GM19025 (cell line): ENCODE measurements around the gene PCDH1.
"Not testable (repeated sequence)": the region's sequence is repeated elsewhere in the genome, so short reads cannot be mapped to it uniquely, and the experiment has no call there.

Source experiments
- ATAC-seq: cut with Tn5 transposase; IDR thresholded peaks from one replicate; pipeline ENCODE4 v1.9.1; 2021; ENCODE audit warnings: mild to moderate bottlenecking, low read depth, moderate library complexity; ENCODE audit not compliant: unreplicated experiment

PCDH1 gene

DNA sequence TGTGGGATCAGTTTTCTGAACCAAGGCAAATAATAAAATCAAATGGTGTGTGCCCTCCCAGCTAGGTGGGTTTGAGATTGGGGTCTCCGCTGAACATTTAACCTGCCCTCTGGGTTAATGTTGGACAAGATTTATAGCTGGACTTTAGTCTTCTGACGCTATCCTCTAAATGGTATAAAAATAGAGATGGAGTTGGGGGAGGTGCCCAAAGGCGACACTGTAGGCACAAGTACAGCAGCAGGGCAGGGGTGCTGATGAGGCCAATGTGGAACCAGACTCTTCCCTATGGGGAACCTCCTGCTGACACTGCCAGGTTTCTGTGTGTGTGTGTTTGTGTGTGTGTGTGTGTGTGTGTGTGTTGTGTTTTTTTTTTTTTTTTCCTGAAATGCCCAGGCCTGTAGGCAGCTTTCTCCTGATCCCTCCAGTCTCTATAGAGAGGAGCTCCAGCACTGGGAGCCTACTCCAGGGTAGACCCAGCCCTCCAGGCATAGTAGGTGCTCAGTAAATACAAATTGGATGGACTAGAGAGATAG, 37.9 kb downstream of the PCDH1 start:
- no peak for ATAC-seq

DNA sequence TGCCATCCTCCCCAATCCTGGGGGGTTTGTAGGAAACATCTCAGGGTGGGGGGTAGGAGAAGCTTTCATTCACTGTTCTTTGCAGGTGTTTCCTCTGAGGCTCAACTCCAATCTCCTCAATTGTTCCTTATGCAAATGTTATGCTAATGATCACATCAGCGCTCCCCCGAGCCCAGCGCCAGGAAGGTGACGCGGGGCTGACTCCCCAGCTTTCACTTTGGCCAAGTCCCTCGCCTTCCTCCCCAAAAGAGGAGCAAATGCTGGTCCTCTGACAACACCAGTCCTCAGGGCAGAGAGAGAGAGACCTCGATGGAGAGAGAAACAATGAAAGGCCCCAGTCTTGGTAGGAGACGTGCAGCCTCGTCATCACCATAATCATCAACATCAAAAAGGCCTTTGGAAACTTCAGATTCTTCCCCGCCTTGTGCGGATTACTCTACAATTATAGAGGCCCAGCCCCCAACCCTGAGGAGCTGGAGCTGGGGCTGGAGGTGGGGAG, 39.1 kb downstream of the PCDH1 start:
- no peak for ATAC-seq

DNA sequence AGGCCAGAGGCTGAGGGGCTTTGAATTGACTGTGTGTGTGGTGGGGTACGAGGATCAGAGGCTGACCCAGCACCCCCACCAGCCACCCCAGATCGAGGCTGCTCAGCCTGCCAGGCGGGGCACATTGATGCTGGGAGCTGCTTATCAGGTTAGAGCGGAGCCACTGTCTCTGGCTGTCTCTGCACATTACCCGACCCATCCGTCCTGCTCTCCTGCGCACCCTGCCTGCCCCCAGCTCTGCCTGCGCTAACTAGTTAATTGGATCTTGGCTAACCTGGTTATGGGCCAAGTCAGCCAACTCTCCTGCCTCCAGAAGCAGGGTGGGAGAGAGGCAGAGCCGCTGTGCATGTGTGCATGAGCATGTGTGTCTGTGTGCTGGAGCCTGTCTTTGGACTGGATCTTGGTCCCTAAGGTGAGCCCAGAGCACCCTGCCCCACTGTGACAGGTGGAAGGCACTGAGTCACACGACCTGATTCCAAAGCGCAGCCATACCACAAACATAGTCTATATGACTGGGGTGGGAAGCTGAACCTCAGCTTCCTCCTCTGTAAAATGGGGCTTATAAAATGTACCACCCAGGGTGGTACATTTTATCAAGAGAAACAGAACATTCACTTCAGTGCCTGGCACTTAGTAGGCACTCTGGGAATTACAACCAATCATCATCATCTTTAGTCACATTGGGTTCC, 39.7 kb downstream of the PCDH1 start:
- no peak for ATAC-seq

DNA sequence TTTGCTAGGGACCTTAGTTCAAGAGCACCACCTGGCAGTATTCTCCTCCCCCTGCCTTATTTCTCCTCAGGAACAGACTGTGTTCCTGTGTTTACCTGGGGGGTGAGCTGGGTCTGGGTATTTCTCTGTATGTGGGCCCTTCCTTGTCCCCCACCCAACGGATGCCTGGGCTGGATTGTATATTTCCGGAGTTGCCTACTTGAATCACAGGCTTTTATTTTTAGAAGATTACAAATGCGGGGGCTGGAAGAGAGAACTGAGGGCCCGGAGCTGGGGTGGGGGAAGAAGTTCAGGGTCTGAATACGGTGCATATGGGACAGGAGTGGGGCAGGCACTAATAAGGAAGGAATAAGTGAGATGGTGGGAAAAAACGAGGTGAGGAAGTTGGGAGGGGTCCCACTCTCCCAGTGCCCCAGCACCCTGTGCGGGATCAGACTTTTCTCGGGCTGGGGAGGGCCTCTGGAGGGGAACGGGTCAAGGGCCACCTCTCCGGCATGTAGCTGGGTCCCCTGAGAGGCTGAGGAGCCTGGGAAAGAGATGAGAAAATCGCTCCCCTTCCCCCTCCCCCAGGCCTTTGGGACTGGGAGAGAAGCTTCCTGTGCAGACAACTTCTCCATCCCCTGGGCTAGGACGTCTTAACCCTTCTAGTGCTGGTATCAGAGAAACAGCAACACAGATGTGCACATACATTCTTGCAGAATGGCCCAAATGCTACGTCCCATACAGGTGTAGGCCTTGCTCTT, 42.1 kb downstream of the PCDH1 start:
- no peak for ATAC-seq

DNA sequence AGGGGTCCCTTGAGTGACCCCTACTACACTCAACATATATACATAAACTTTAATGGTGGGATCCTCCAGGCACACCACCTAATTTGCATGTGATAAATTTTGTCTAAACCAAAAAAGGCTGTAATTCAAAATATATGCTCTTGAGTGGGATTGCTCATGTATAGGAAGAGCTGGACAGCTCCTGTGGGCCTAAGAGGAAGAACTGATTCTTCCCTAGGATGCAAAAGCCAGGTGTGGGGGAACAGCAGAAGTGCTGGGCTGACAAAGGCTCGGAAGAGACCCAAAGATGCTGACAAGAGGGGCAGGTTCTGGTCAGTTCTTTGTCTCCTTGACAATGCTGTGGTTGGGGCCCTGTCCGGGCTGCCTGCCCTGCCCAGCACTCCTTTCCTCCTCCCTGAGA, 43.9 kb downstream of the PCDH1 start:
- ATAC-seq: no peak

DNA sequence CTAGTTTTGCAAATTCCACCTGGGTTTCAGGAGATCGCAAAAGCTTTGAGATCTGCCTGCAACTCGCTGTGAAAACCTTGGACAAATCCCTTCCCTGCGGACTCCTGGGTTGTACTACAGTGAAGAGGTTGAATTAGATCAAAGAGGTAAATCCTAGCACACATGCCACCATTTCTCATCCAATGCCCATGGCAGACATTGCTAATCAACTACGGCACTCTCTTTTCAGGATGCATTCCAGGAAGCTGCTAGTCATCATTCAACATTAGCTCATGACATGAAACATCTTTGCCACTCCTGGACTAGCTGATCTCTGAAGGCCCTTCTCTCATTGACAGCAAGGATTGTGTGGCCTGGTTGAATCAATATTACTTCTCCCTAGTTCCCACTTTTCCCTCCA, 46.1 kb downstream of the PCDH1 start:
- no peak for ATAC-seq

DNA sequence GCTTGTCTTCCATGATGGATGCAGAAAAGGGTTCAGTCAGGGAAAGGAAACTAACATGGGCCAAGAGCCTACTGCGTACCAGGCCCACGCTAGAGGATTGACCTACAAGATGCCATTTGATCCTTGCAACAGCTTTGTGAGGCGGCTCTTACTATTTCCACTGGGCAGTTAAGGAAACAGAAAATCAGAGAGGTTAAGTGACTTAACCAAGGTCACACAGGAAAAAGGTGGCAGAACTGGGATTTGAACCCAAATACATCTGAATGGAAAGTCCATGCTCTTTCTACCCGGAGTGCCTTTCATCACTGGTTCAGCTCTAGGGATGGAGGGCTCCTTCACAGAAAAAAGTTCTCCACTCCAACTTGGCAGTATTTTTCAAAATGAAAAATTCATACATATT, 50.0 kb downstream of the PCDH1 start:
- ATAC-seq: no peak

DNA sequence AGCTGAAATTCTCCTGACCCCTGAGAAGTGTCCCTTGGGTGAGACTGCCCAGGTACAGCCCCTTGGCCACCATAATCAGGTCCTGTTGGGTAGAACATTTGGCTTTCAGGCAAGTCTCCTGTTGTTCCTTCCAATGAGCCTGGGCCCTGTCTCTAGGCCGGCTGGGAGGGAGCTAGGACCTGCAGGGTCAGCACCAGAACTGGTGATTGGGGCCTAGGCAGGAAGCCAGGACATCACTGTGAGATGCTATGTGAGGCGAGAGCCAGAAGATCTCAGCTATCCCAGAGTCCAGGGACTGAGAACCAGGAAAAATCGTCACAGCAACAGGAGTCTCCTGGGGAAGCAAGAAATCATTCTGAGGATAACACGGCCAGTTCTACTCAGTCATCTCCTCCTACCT, 51.5 kb downstream of the PCDH1 start:
- no peak for ATAC-seq

DNA sequence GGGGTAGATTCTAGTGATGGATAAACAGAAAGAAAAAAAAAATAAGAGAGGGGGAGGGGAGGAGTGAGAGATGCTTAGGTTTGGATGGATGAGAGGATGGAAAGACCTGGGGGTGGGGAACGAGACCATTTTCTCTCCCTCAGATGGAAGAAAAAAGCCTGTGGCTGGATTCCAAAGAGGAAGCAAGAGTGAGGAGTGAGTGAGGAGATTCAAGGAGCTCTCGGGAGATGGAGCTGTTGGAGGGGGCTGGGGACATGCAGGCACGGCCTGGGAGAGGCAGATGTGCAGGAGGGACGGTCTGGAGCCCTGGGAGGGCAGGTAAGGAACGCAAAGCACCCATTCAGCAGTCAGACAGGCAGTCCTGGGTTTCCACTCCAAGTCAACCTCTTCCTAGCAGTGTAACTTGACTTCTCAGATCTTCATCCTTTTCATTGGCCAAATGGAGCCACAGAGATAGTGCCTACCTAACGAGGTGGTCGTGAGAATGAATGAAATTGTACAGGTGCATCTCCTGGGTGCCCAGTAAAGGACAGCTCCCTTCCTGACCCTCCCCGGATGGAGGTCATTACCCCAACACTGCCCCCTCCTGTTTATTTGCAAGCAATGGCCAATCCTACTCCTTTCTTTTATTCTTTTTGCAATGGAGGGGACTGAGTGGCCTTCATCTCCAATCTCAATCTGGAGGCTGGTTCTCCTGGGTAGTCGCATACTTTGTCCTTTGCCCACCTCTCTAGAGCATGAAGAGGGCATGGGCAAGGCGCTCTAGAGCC, 52.2 kb downstream of the PCDH1 start:
- ATAC-seq: no peak

DNA sequence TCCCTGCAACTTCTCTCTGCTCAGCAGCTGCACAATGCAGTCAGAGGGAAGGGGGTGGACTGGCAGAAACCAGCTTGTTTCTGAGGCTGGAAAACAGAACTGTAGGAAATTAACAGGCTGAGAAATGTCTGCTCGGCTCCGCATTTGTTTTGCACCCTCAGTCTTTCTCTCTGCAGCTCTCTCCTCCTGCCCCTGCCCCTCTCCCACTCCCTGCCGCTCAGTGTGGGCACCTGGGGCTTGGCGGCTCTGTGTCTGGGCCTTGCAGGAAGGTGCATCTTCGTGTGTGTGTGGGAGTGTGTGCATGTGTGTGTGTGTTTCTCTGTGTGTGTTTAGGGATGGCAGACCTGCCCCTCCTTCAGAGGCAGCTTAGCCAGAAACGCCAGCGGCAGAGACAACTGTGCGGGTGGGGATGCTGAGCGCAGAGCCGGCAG, 53.0 kb downstream of the PCDH1 start:
- ATAC-seq: no peak

DNA sequence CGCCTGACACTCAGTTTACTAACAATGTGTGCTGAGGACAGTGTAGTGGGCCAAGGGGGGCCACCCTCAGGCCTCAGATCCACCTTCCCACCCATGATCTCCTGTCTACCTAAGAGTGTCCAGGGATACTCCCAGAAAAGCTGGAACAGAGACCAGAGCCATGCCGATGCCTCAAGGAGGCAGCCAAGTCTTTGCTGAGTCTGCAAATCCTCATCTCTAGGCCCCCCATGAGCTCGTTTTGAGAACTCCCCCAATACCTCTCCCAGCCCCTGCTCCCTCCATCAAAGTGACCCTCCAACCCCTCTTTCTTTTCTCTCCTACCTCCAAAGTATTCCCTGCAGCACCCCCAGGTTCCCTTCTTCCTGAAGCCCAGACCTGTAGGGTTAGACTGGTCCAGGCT, 53.5 kb downstream of the PCDH1 start:
- ATAC-seq: no peak

DNA sequence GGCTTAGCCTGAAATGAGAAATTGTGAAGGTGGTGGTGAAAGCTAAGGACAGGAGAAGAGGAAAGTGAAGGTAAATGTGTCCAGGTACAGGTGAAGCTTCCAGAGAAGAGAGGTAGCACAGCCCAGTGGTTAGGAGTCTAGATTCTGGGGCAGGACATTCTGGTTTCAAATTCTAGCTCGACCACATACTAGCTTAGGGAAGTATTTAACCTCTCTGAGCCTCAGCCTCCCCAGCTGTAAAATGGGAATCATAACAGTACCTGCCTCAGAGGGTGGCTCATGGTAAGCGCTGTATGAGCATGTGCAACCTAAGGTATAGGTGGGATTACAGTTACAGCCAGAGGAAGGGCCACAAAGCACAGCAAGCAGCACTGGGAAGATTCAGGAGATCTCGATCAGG, 55.2 kb downstream of the PCDH1 start:
- ATAC-seq: no peak

DNA sequence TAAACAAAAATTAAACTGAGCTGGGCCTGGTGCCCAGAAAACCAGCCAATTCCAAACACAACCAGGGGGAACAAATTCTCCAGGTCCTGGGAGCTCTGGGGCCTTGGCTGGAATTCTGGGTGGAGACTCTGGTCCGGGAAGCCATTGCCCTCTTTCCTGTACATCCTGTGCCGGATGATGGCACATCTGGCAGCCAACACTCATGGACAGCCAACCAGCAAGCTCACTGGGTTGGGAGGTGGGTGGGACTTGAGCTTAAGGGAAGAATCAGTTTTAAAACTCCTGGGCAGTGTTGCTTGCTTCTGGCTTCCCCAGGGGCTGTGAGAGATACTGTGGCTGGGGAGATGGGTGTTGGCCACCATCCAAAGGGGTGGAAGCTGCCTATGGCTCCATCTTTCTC, 56.1 kb downstream of the PCDH1 start:
- no peak for ATAC-seq

DNA sequence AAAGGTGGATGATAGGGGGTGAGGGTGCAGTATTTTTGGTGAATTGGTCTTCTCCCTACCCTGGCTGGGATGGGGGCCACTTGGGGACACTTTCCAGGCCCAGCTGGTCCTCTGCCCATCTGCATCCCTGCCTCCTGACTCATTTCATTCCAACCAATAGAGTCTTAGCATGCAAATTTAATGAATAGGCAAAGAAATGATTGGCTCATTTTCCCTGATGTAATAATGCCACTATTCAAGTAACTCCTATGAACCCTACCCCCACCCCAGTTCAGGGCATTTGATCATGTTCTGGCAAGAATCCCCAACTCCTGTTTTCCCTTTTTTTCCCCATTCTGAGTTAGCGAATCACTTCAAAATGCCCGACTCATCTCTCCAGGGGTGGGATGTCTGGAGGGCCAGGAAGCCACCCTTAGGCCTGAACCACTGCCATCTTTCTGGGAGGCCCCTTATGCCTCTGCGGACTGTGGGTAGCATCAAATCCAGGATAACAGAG, 56.7 kb downstream of the PCDH1 start:
- ATAC-seq: no peak

DNA sequence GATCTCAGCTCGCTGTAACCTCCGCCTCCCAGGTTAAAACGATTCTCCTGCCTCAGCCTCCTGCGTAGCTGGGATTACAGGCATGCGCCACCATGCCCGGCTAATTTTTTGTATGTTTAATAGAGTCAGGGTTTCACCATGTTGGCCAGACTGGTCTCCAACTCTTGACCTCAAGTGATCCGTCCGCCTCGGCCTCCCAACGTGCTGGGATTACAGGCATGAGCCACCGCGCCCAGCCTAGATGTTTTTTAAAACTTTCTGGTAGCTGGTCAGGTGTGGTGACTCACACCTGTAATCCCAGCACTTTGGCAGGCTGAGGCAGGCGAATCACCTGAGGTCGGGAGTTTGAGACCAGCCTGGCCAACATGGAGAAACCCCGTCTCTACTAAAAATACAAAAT, 57.5 kb downstream of the PCDH1 start:
- not testable (repeated sequence) for ATAC-seq

DNA sequence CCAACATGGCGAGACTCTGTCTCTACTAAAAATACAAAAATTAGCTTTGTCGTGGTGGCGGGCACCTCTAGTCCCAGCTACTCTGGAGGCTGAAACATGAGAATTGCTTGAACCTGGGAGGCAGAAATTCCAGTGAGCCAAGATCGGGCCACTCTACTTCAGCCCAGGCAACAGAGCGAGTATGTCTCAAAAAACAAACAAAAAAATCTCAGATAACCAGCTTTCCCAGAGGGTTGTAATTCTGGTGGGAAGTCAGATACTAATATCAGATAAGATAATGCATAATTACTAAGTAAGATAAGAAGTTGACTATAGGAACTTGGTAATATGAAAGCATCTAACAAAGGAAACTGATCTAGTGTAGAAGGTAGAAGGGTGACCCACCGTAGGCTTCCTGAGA, 60.6 kb downstream of the PCDH1 start:
- ATAC-seq: no peak

DNA sequence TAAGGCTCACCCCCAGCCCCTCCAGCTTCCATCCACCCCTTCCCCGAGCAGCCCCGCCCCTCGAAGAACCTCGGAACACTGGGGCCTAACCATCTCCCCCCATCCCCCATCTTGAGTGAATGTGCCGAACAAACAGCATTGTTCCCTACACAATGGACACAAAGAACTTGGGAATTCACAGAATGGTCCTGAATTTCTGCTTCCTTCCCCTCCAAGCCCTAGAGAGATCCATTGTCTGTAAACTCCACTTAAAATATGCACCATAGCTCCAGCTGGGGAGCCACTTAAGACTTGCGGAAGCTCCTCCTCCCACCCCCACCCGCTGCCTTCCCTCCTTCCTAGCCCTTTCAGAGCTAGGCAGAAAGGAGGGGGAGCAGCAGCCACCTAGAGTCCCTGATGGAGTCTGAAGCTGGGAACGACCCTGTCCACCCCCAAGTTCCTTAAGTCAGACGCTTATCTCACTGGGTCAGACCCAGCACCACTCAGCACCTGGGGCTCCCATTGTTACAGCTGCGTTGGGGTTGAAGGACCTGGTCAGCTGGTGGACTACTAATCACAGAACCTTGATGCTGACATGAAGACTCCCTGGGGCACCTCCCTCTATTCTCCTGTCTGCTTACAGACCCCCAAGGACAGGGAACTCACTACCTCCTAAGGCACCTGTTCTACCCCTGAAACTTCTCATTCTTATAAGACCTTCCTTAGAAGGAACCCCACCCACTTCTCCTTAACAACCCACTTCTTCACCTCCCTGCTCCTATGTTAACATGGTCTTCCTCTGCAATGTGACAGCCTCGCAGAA, 61.4 kb downstream of the PCDH1 start:
- ATAC-seq: no peak

DNA sequence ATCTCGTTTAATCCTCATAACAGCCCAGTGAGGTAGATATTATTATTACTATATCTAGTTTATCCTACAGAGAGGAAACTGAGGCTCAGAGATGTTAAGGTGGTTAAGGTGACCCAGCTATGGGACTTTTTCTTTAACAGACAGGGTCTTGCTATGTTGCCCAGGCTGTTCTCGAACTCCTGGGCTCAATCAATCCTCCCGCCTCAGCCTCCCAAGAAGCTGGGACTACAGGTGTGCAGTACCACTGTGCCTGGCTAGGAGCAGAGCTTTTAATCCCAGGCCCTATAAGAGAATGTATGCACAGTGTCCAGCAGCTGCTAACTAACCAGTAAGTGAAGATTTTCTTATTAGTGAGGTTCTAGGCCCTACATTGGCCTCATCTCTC, 62.4 kb downstream of the PCDH1 start:
- ATAC-seq: no peak

DNA sequence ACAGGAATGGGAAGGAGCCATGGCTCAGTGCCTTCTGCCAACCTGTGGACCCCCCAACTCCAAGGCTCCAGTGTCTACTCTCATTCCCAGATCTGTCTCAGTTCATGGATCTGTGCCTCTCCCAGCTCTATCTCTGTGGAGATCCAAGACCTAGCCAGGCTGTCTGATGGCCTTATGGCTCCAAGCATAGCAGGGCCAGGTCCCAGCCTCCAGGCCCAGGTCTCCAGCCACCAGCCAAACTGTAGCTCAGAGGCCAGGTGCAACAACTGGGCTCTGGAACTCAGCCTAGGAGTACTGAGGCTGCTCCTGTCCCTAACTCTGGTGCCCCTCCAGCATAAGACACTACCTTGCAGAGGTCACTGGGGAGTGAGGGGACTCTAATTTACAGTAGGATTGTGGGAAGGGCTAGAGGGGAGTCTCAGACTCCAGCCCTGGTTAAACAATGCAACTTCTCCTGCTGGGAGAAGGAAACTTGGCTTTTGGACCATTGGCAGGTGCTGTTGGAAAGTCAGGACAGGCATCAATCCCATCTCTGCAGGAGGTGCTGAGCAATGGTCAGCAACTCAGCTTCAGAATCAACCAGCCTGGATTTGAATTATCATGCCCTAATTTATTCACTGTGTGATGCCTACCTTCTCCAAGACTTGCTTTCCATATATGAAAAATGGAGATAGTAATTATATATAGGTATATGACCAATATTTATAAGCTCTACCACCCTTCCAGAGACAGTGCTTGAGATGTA, 63.0 kb downstream of the PCDH1 start:
- no peak for ATAC-seq
